Right lobe of liver (tissue), 6 donors: ENCODE measurements around the gene RELT. TPM values are rescaled to one million over a fixed set of nuclear protein-coding genes. Genes with fewer than 3 reads are reported as not detected.

ENCODE experiments used
- ATAC-seq, 4 donors: fragments of 200-7000 bp; cut with Tn5 transposase; one replicate each; pipeline ENCODE4 v1.9.1; 2020; ENCODE audit warnings: mild to moderate bottlenecking in 4 of 4, moderate library complexity in 4 of 4
- DNase-seq, 3 donors: peaks; one replicate each; pipeline ENCODE4 v3.0.0-alpha.2; 2020
- H3K27ac ChIP-seq, 3 donors: fragments of 200-600 bp; one replicate each; pipeline ENCODE4 v1.8.0; 2022
- H3K27me3 ChIP-seq, 2 donors: fragments of 200-600 bp; one replicate each; pipeline ENCODE4 v1.8.0; 2022
- H3K36me3 ChIP-seq, 4 donors: fragments of 200-600 bp; sonication (generic) in 1 of 4; one replicate each; pipeline versions ENCODE4 v1.5.1 to v1.8.0; 2017 to 2022; ENCODE audit warnings: control low read depth in 1 of 4
- H3K4me1 ChIP-seq, 4 donors: fragments of 200-600 bp; sonication (generic) in 1 of 4; one replicate each; pipeline versions ENCODE4 v1.5.1 to v1.8.0; 2017 to 2022; ENCODE audit warnings: control low read depth in 1 of 4
- H3K4me3 ChIP-seq, 3 donors: fragments of 200-600 bp; one replicate each; pipeline ENCODE4 v1.8.0; 2022
- H3K9me3 ChIP-seq, 4 donors: fragments of 200-600 bp; sonication (generic) in 1 of 4; one replicate each; pipeline versions ENCODE4 v1.5.1 to v1.8.0; 2017 to 2022; ENCODE audit warnings: control low read depth in 1 of 4
- CTCF ChIP-seq, 4 donors: fragments of 200-600 bp in 3 of 4; fragments of 450-650 bp in 1 of 4; IDR thresholded peaks; one replicate each; pipeline versions ENCODE4 v1.5.1 to v1.8.0; 2016 to 2022; ENCODE audit warnings: antibody characterized with exemption in 4 of 4, mild to moderate bottlenecking in 2 of 4
- POLR2A ChIP-seq: fragments of 450-650 bp; IDR thresholded peaks from one replicate; pipeline ENCODE4 v1.6.1; 2017; ENCODE audit warnings: antibody characterized with exemption, mild to moderate bottlenecking
- WGBS: methylation state at CpG from one replicate; pipeline ENCODE4 v1.1.6; 2018; ENCODE audit warnings: low coverage, low lambda C conversion rate; ENCODE audit not compliant: insufficient coverage; ENCODE audit errors: missing lambda C conversion rate; 5-methylcytosine and 5-hydroxymethylcytosine counted together
- intact Hi-C, 2 donors: fragments of 100-400 bp; cut with DNase I; formaldehyde crosslinking; loops; one replicate each; pipeline versions ENCODE4 v1.11.2 to v1.14.1; 2022
- total RNA-seq, 6 experiments: library from RNA; depleted of rRNA in 2 of 6; stranded (reverse); fragments of >200 nt in 2 of 6; fragmentation: NEBNext Ultra II Directional in 3 of 6; extraction: Animal tissue kit (Norgen Biotek cat#: 25700) in 3 of 6; gene quantifications; one replicate each; pipeline versions ENCODE4 v1.1.0 to v1.2.4, GENCODE V29; 2016 to 2023
- donor health status: DM: no; HTN: yes; CAD: no.
- donor health status: DM: no; HTN: no; CAD: no.
- donor health status: DM: no; HTN: no; CAD: no.
- donor health status: DM: no; HTN: yes; CAD: no.
- donor health status: DM: no; HTN: yes; CAD: no.

RELT gene
- total RNA-seq, 6 experiments from 2014 or later, result 0.81 to 5.4 (median 1.6) TPM

DNA sequence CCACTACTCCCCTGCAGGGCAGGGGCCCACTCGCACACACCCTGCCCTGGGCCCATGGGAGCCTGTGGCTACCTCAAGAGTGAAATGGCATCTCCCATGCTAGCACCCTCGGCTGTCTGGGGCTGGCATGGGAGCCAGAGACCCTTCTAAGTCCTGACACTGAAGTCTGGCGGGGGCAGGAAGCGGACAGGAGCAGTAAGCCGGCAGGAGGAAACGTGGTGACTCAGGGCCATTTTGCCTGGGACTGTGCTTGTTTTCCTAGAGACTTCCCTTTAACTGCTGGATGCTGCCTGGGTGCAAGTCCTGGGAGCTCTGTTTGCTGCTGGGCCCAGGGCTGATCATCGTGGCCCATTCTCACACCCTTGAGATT, 16.8 kb downstream of the RELT start:
- Histone ChIP-seq H3K27ac (no peak overlapping the region), H3K4me3 (no peak overlapping the region), H3K4me1 (peaks cover 0 to 2% (median 0%) of the 10 kb centered on the region in 4 donors), H3K27me3 (no peaks in the 10 kb centered on the region), H3K9me3 (no peaks in the 10 kb centered on the region), H3K36me3 (no peaks in the 10 kb centered on the region)
- DNase-seq (no peak), ATAC-seq (peak in 1 of 4 donors; percentile 13)
- intact Hi-C loops, result loop anchor here in 1 of 2 donors (5.0 kb wide), 2 partner anchors 36 to 96 kb away; no protein-coding TSS in a partner anchor
- no CpG with 5 or more reads among the region's 7 CpGs for WGBS
- TF ChIP-seq CTCF (IDR thresholded peaks at IDR 0.05), result no peak
- TF ChIP-seq POLR2A, result no peak

GRCh38 chr11:73393479-73394415, 17.5 kb downstream of the RELT start:
- Histone ChIP-seq H3K27me3 (no peaks in the 10 kb centered on the region), H3K36me3 (no peaks in the 10 kb centered on the region)
- WGBS, result 60% methylated on average over 1 of the region's 16 CpGs

GRCh38 chr11:73394416-73395296, 18.5 kb downstream of the RELT start:
- no peak for ATAC-seq
- Histone ChIP-seq H3K4me3 (no peak overlapping the region), H3K27me3 (no peaks in the 10 kb centered on the region), H3K36me3 (no peaks in the 10 kb centered on the region), H3K9me3 (no peaks in the 10 kb centered on the region), H3K27ac (no peak overlapping the region), H3K4me1 (no peaks in the 10 kb centered on the region)
- peak in 1 of 3 donors; percentile 49 for DNase-seq
- intact Hi-C loops, result loop anchor here in 1 of 2 donors (5.0 kb wide), 2 partner anchors 37 to 97 kb away; no protein-coding TSS in a partner anchor
- WGBS, result no CpG with 5 or more reads among the region's 34 CpGs
- TF ChIP-seq POLR2A, result no peak
- TF ChIP-seq CTCF (IDR thresholded peaks at IDR 0.05), result no peak

More at GRCh38 chr11:73393479-73394415, 17.5 kb downstream of the RELT start:
- ATAC-seq, result peak; percentile 80 to 87 (median 84)
- Histone ChIP-seq H3K27ac (no peak overlapping the region), H3K4me1 (no peaks in the 10 kb centered on the region), H3K9me3 (no peaks in the 10 kb centered on the region), H3K4me3 (no peak overlapping the region)
- intact Hi-C loops, result loop anchor here in 1 of 2 donors (5.0 kb wide), 2 partner anchors 36 to 96 kb away; no protein-coding TSS in a partner anchor
- peak; percentile 68 to 77 (median 76) for DNase-seq
- no peak for TF ChIP-seq POLR2A
- peak; percentile 73 to 82 (median 80) for TF ChIP-seq CTCF (IDR thresholded peaks at IDR 0.05)
